Naive thymus-derived CD4-positive, alpha-beta T cell (primary cell): ENCODE measurements around the gene TRIM41. TPM values are rescaled to one million over a fixed set of nuclear protein-coding genes. Genes with fewer than 3 reads are reported as not detected.
"Not testable (repeated sequence)": the region's sequence is repeated elsewhere in the genome, so short reads cannot be mapped to it uniquely, and the experiment has no call there.

Experiments used
- ATAC-seq: fragments of 150-1000 bp; cut with Tn5 transposase; 2 replicates; pipeline ENCODE4 v1.10.0; 2021; ENCODE audit warnings: mild to moderate bottlenecking, moderate library complexity
- CTCF ChIA-PET: fragments of 350-600 bp; sonication (Branson Sonifier 250); formaldehyde crosslinking; loops from one replicate; lab custom pipeline; 2021; ENCODE audit warnings: antibody characterized with exemption; lab: Charles Lee
- POLR2A ChIA-PET: fragments of 350-600 bp; sonication (Branson Sonifier 250); formaldehyde crosslinking; loops from one replicate; lab custom pipeline; 2021; ENCODE audit warnings: antibody characterized with exemption, inconsistent platforms; lab: Charles Lee
- DNase-seq, 9 donors: peaks; one replicate each; pipeline versions ENCODE4 v3.0.0 to v3.0.0-alpha.2; 2020 to 2022; ENCODE audit warnings: mixed read lengths in 1 of 9
- H3K27ac ChIP-seq: one replicate; pipeline ENCODE4 v1.7.0; 2013; ENCODE audit warnings: mild to moderate bottlenecking, low read depth, low read length, moderate library complexity
- H3K27me3 ChIP-seq, 2 donors: one replicate each; pipeline ENCODE4 v1.7.0; 2013; ENCODE audit warnings: low read length in 2 of 2, mild to moderate bottlenecking in 2 of 2, moderate library complexity in 2 of 2; ENCODE audit not compliant: control insufficient read depth in 2 of 2, insufficient read depth in 2 of 2
- H3K36me3 ChIP-seq, 3 experiments: 1 replicate in 2 of 3; 2 replicates in 1 of 3; pipeline ENCODE4 v1.7.0; 2013; ENCODE audit warnings: low read length in 3 of 3, mild to moderate bottlenecking in 3 of 3, moderate library complexity in 1 of 3; ENCODE audit not compliant: insufficient read depth in 3 of 3, control insufficient read depth in 2 of 3
- H3K4me1 ChIP-seq, 2 donors: one replicate each; pipeline ENCODE4 v1.7.0; 2013; ENCODE audit warnings: low read length in 2 of 2, mild to moderate bottlenecking in 2 of 2, moderate library complexity in 1 of 2; ENCODE audit not compliant: control insufficient read depth in 2 of 2, insufficient read depth in 2 of 2
- H3K4me3 ChIP-seq: 2 replicates; pipeline ENCODE4 v1.7.0; 2013; ENCODE audit warnings: mild to moderate bottlenecking, low read length
- H3K9me3 ChIP-seq, 3 experiments: 1 replicate in 2 of 3; 2 replicates in 1 of 3; pipeline ENCODE4 v1.7.0; 2013; ENCODE audit warnings: low read length in 3 of 3; ENCODE audit not compliant: control insufficient read depth in 2 of 3
- H3K27ac Mint-ChIP-seq, 9 donors: one replicate each; pipeline ENCODE4 v1.8.0; 2020 to 2022; ENCODE audit warnings: mixed read lengths in 9 of 9, mild to moderate bottlenecking in 8 of 9, moderate library complexity in 5 of 9, inconsistent platforms in 2 of 9
- H3K27me3 Mint-ChIP-seq, 5 donors: one replicate each; pipeline ENCODE4 v1.8.0; 2021 to 2022; ENCODE audit warnings: mixed read lengths in 5 of 5, mild to moderate bottlenecking in 1 of 5
- H3K36me3 Mint-ChIP-seq, 5 donors: one replicate each; pipeline ENCODE4 v1.8.0; 2020 to 2022; ENCODE audit warnings: mixed read lengths in 5 of 5, mild to moderate bottlenecking in 3 of 5, inconsistent platforms in 1 of 5
- H3K4me1 Mint-ChIP-seq, 7 donors: one replicate each; pipeline ENCODE4 v1.8.0; 2020 to 2022; ENCODE audit warnings: mixed read lengths in 7 of 7, mild to moderate bottlenecking in 3 of 7, inconsistent platforms in 1 of 7
- H3K4me3 Mint-ChIP-seq, 10 donors: one replicate each; pipeline ENCODE4 v1.8.0; 2020 to 2022; ENCODE audit warnings: mild to moderate bottlenecking in 10 of 10, mixed read lengths in 10 of 10, moderate library complexity in 6 of 10, inconsistent platforms in 2 of 10
- H3K9me3 Mint-ChIP-seq, 11 donors: one replicate each; pipeline ENCODE4 v1.8.0; 2020 to 2022; ENCODE audit warnings: mixed read lengths in 11 of 11, mild to moderate bottlenecking in 4 of 11, inconsistent platforms in 1 of 11, moderate library complexity in 1 of 11
- intact Hi-C, 2 donors: fragments of 100-400 bp; cut with micrococcal nuclease; formaldehyde crosslinking; loops; one replicate each; pipeline ENCODE4 v1.15.1; 2023
- polyA plus RNA-seq, 2 donors: library from polyadenylated mRNA; unstranded; fragments of 300-500 nt; fragmentation: Illumina TruSeq; gene quantifications; one replicate each; pipeline ENCODE4 v1.2.3, GENCODE V29; 2021
- total RNA-seq, 6 experiments: library from RNA in 5 of 6; stranded (reverse) in 5 of 6; gene quantifications; 1 replicate in 5 of 6; 2 replicates in 1 of 6; pipeline ENCODE4 v1.2.3 and lab custom pipeline; 2021 to 2026

The TRIM41 gene
- total and polyA plus RNA-seq, 7 experiments from 2014 or later: 0.72 to 36.5 (median 31.0) TPM

DNA sequence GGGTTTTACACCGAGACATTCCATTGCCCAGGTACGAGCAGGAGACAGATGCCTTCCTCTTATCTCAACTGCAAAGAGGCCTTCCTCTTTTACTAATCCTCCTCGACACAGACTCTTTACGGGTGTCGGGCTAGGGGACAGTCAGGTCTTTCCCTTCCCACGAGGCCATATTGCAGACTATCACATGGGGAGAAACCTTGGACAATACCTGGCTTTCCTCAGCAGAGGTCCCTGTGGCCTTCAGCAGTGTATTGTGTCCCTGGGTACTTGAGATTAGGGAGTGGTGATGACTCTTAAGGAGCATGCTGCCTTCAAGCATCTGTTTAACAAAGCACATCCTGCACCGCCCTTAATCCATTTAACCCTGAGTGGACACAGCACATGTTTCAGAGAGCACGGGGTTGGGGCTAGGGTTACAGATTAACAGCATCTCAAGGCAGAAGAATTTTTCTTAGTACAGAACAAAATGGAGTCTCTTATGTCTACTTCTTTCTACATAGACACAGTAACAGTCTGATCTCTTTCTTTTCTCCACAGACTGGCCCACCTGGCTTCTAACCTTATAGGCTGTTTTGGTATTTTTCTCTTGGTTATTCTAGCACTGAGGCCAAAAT is 44.3 kb downstream of the TRIM41 start:
- H3K4me3 Mint-ChIP-seq, H3K4me3 ChIP-seq, H3K9me3 ChIP-seq, CTCF ChIA-PET, H3K27me3 ChIP-seq, H3K27me3 Mint-ChIP-seq, H3K27ac Mint-ChIP-seq, H3K4me1 ChIP-seq, POLR2A ChIA-PET, H3K9me3 Mint-ChIP-seq, ATAC-seq, DNase-seq, H3K27ac ChIP-seq, H3K4me1 Mint-ChIP-seq: not testable (repeated sequence)
- intact Hi-C loops: loop anchor here in 1 of 2 donors (10.0 kb wide), 1 partner anchor 773 kb away; the partner anchor contains the start of gene CNOT6
- peaks cover 0 to 11% (median 6%) of the 10 kb centered on the region in 5 donors for H3K36me3 Mint-ChIP-seq
- H3K36me3 ChIP-seq: peaks cover 0 to 11% (median 0%) of the 10 kb centered on the region in 3 experiments

DNA sequence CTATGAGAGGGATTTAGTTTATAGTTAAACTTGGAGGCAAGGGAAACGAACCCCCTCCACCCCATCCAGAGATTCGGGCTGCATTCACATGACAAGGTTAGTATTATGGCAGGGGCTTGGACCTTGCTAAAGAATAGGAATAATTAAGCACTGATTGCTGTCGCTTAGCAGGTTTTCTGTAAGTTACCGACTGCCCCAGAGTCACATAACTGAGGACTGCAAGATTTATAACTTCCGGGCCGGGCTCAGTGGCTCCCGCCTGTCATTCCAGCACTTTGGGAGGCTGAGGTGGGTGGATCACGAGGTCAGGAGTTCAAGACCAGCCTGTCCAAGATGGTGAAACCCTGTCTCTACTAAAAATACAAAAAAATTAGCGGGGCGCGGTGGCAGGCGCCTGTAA is 44.8 kb downstream of the TRIM41 start:
- H3K4me1 ChIP-seq, H3K27ac Mint-ChIP-seq, H3K4me1 Mint-ChIP-seq, H3K4me3 Mint-ChIP-seq, H3K27me3 ChIP-seq, CTCF ChIA-PET, H3K9me3 ChIP-seq, DNase-seq, H3K4me3 ChIP-seq, ATAC-seq, H3K27me3 Mint-ChIP-seq, POLR2A ChIA-PET, H3K9me3 Mint-ChIP-seq, H3K27ac ChIP-seq: not testable (repeated sequence)
- peaks cover 0 to 11% (median 0%) of the 10 kb centered on the region in 3 experiments for H3K36me3 ChIP-seq
- H3K36me3 Mint-ChIP-seq: peaks cover 0 to 11% (median 6%) of the 10 kb centered on the region in 5 donors
- intact Hi-C loops: loop anchor here in 1 of 2 donors (10.0 kb wide), 1 partner anchor 773 kb away; the partner anchor contains the start of gene CNOT6

DNA sequence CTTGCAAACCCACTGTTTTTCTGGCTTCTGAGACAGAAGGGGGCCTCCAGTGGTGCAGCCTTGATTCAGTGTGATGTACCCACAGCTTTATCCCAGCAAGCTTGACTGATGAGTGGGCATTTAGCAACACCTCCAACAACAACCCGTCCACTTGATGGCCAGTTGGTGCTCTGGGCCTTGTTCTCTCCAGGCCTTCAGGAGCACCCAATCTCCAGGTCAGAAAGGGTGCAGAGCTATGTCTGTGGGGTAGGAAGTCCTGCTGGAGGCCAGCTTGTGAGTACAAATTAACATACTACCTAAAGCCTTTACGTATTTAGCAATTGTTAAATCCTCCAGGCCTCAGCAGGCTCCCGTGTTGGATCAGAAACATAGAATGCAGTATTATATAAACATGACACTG is 48.0 kb downstream of the TRIM41 start:
- H3K4me3 ChIP-seq: no peak overlapping the region
- no peaks in the 10 kb centered on the region for H3K9me3 ChIP-seq
- ATAC-seq (no peak), DNase-seq (no peak)
- Mint-ChIP-seq H3K4me1 (peaks cover 0 to 3% (median 0%) of the 10 kb centered on the region in 7 donors), H3K36me3 (no peaks in the 10 kb centered on the region), H3K4me3 (no peak overlapping the region), H3K27ac (no peak overlapping the region), H3K27me3 (no peaks in the 10 kb centered on the region), H3K9me3 (no peaks in the 10 kb centered on the region)
- POLR2A ChIA-PET: no interaction called here
- intact Hi-C loops: no loop called here
- H3K27me3 ChIP-seq: no peaks in the 10 kb centered on the region
- H3K36me3 ChIP-seq: no peaks in the 10 kb centered on the region
- CTCF ChIA-PET: no interaction called here
- H3K4me1 ChIP-seq: no peaks in the 10 kb centered on the region
- no peak overlapping the region for H3K27ac ChIP-seq

DNA sequence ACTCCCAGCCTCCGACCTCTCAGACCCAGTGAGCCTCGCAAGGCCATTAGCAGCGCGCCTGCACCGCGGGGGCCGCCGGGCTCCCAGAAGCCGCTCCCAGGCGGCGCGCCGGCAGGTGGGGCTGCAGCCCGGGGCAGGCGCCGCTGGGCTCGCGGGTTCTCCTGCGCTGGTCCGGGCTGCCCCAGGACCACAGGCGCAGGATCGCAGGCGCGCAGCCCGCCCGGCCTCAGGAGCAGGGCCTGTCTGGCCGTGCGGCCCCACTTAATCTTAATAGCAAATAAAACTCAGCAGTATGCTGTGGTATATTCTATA is 50.3 kb downstream of the TRIM41 start:
- H3K27ac Mint-ChIP-seq, H3K9me3 Mint-ChIP-seq, H3K27me3 Mint-ChIP-seq, POLR2A ChIA-PET, H3K4me1 Mint-ChIP-seq, H3K36me3 ChIP-seq, H3K4me3 ChIP-seq, H3K4me1 ChIP-seq, intact Hi-C loops, H3K36me3 Mint-ChIP-seq, ATAC-seq, H3K27me3 ChIP-seq, H3K9me3 ChIP-seq, H3K4me3 Mint-ChIP-seq, CTCF ChIA-PET, H3K27ac ChIP-seq: not testable (repeated sequence)
- DNase-seq: peak in 1 of 9 donors; percentile 3

DNA sequence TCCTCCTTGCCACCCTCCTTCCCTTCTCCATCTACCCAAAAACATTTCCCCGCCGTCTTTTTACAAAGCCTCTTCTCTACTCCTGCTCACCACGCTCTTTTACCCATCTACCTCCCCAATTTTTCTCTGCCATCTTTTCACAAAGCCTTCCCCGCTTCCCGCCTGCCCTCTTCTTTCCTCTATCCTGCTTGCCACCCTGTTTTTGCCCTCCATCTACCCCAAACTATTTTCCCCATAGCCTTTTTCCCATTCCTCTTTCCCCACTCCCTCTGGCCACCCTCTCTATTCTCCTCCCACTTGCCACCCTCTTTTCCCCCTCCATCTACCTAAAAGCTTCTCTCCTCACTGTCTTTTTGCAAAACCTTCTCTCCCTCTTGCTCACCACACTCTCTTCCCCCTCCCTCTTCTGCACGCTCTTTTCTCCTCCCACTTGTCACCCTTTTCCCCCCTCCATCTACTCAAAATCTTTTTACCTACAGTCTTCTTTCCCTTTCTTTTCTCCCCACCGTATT is 57.2 kb downstream of the TRIM41 start:
- intact Hi-C loops: no loop called here
- POLR2A ChIA-PET: no interaction called here
- H3K4me1 Mint-ChIP-seq: peaks cover 0 to 4% (median 0%) of the 10 kb centered on the region in 7 donors
- H3K9me3 Mint-ChIP-seq: no peaks in the 10 kb centered on the region
- no peak overlapping the region for H3K4me3 Mint-ChIP-seq
- Histone ChIP-seq H3K36me3 (no peaks in the 10 kb centered on the region), H3K9me3 (no peaks in the 10 kb centered on the region), H3K27me3 (no peaks in the 10 kb centered on the region), H3K4me1 (no peaks in the 10 kb centered on the region), H3K27ac (no peak overlapping the region), H3K4me3 (no peak overlapping the region)
- no peak for DNase-seq
- peaks cover 0 to 7% (median 0%) of the 10 kb centered on the region in 5 donors for H3K27me3 Mint-ChIP-seq
- no peak for ATAC-seq
- CTCF ChIA-PET: no interaction called here
- H3K27ac Mint-ChIP-seq: no peak overlapping the region
- H3K36me3 Mint-ChIP-seq: peaks cover 0 to 4% (median 0%) of the 10 kb centered on the region in 5 donors

DNA sequence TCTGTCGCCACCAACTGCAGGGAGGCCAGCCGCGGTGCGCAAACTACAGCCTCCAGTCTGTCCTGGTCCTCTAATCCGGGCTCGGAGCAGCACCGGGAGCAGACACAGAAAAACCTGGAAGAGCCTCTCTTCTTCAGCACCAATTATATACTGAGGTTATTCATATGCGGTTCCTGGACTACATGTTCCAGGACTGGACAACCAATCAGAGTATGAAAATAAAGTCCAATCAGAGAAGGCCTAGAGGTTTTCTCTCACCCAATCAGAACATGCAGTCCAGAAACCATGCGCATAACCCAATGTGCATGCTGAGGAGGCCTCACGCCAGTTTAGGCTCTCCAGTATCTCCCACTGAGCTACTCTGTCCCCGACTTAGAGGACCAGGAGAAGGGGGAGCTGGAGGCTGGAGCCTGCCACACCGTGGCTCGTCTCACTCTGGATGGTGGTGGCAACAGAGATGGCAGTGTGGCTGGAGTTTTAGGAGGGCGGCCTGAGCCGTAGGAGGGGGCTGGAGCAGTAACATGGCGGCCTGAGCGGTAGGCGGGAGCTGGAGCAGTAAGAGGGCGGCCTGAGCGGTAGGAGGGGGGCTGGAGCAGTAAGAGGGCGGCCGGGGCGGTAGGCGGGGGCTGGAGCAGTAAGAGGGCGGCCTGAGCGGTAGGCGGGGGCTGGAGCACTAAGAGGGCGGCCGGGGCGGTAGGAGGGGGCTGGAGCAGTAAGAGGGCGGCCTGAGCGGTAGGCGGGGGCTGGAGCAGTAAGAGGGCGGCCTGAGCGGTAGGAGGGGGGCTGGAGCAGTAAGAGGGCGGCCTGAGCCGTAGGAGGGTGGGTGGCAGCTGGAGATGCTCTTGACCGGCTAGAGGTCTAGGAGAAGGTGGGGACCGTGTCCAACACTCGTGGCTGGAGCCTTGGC is 58.2 kb downstream of the TRIM41 start:
- no peaks in the 10 kb centered on the region for H3K4me1 ChIP-seq
- DNase-seq (no peak), ATAC-seq (no peak)
- H3K27me3 ChIP-seq: no peaks in the 10 kb centered on the region
- H3K36me3 ChIP-seq: no peaks in the 10 kb centered on the region
- Mint-ChIP-seq H3K4me1 (peaks cover 0 to 4% (median 0%) of the 10 kb centered on the region in 7 donors), H3K27ac (no peak overlapping the region), H3K27me3 (peaks cover 0 to 7% (median 0%) of the 10 kb centered on the region in 5 donors), H3K4me3 (no peak overlapping the region), H3K9me3 (no peaks in the 10 kb centered on the region), H3K36me3 (peaks cover 0 to 4% (median 0%) of the 10 kb centered on the region in 5 donors)
- no peak overlapping the region for H3K27ac ChIP-seq
- intact Hi-C loops: no loop called here
- no peaks in the 10 kb centered on the region for H3K9me3 ChIP-seq
- no peak overlapping the region for H3K4me3 ChIP-seq
- ChIA-PET CTCF (no interaction called here), POLR2A (no interaction called here)
